K562 (cell line): Measurements from ENCODE around the gene ABCF3. TPM values are rescaled to one million over a fixed set of nuclear protein-coding genes. Genes with fewer than 3 reads are reported as not detected.

ENCODE experiments used
- CBFA2T2 ChIP-seq: fragments of 450-650 bp; conservative IDR thresholded peaks from 2 replicates; pipeline ENCODE4 v1.6.1; 2017; ENCODE audit warnings: mild to moderate bottlenecking
- CBX5 ChIP-seq: IDR thresholded peaks from 2 replicates; pipeline ENCODE4 v1.6.1; 2014; ENCODE audit warnings: low read depth, borderline replicate concordance
- COPS2 ChIP-seq: fragments of 450-650 bp; conservative IDR thresholded peaks from 2 replicates; pipeline ENCODE4 v1.6.1; 2016; ENCODE audit warnings: mild to moderate bottlenecking, moderate library complexity
- EHMT2 ChIP-seq: fragments of 450-650 bp; IDR thresholded peaks from 2 replicates; pipeline ENCODE4 v1.6.1; 2018; ENCODE audit warnings: antibody characterized with exemption
- FOXA3 ChIP-seq, 2 experiments: fragments of 450-650 bp in 1 of 2; sonication (generic) in 1 of 2; formaldehyde crosslinking; IDR thresholded peaks in 1 of 2; conservative IDR thresholded peaks in 1 of 2; 2 replicates each; pipeline versions ENCODE4 v1.4.0 to v1.8.0; 2020 to 2022; ENCODE audit warnings: mild to moderate bottlenecking in 2 of 2, missing genetic modification reagents in 1 of 2
- HDAC3 ChIP-seq: fragments of 450-650 bp; IDR thresholded peaks from 2 replicates; pipeline ENCODE4 v1.6.1; 2018; ENCODE audit warnings: borderline replicate concordance, mild to moderate bottlenecking, moderate library complexity; ENCODE audit not compliant: partially characterized antibody
- MYBL2 ChIP-seq, 2 experiments: fragments of 450-650 bp in 1 of 2; sonication (generic) in 1 of 2; formaldehyde crosslinking in 1 of 2; IDR thresholded peaks; 2 replicates each; pipeline versions ENCODE4 v1.6.1 to v1.8.1; 2017 to 2022; ENCODE audit warnings: borderline replicate concordance in 1 of 2, inconsistent platforms in 1 of 2, low read depth in 1 of 2, mild to moderate bottlenecking in 1 of 2, missing genetic modification reagents in 1 of 2, moderate library complexity in 1 of 2
- NCOA1 ChIP-seq: fragments of 450-650 bp; IDR thresholded peaks from 2 replicates; pipeline ENCODE4 v1.6.1; 2016; ENCODE audit warnings: low read depth
- PPARD ChIP-seq: fragments of 250-450 bp; sonication (Bioruptor Pico); IDR thresholded peaks from 2 replicates; pipeline ENCODE4 v1.8.0; 2022; ENCODE audit warnings: inconsistent platforms, mild to moderate bottlenecking, moderate library complexity
- SMAD1 ChIP-seq: fragments of 150-350 bp; IDR thresholded peaks from 2 replicates; pipeline ENCODE4 v1.6.1; 2014; ENCODE audit warnings: low read length, low read depth; ENCODE audit not compliant: partially characterized antibody
- SMC3 ChIP-seq: conservative IDR thresholded peaks from 2 replicates; pipeline ENCODE4 v1.6.1; 2011; ENCODE audit warnings: low read depth, low read length, improper control_type of control experiment; ENCODE audit not compliant: insufficient read depth
- ZBTB49 ChIP-seq: sonication (generic); formaldehyde crosslinking; IDR thresholded peaks from 2 replicates; pipeline ENCODE4 v1.8.0; 2022; ENCODE audit warnings: missing genetic modification reagents, mild to moderate bottlenecking, borderline replicate concordance
- ZC3H4 ChIP-seq: sonication (generic); formaldehyde crosslinking; IDR thresholded peaks from 2 replicates; pipeline ENCODE4 v1.9.0; 2021; ENCODE audit warnings: missing genetic modification reagents, borderline replicate concordance
- polyA plus RNA-seq, 8 experiments: library from polyadenylated mRNA; depleted of rRNA in 4 of 8; stranded (reverse) in 5 of 8; unstranded in 3 of 8; fragments of >200 nt; fragmentation: Nextera tagmentation in 2 of 8; fragmentation: Illumina TruSeq in 1 of 8; extraction: Ambion mirVana in 2 of 8; extraction: Trizol in 1 of 8; gene quantifications; 2 replicates each; pipeline versions ENCODE4 v1.2.1 to v1.2.3, GENCODE V29; 2011 to 2014; ENCODE audit warnings: inconsistent platforms in 1 of 8, missing spikeins in 1 of 8
- total RNA-seq, 7 experiments: library from RNA; depleted of rRNA in 6 of 7; stranded (reverse); fragments of >200 nt in 6 of 7; fragmentation: Illumina TruSeq in 2 of 7; extraction: Trizol in 2 of 7; gene quantifications; 2 replicates each; pipeline versions ENCODE4 v1.2.1 to v1.2.3, GENCODE V29; 2011 to 2021; ENCODE audit warnings: low replicate concordance in 1 of 7
- TF ChIP-seq, protein P1 (sequence below), 2 experiments: fragments of 450-650 bp; IDR thresholded peaks; 2 replicates each; pipeline ENCODE4 v1.6.1; 2016; ENCODE audit warnings: mild to moderate bottlenecking in 2 of 2, borderline replicate concordance in 1 of 2, low read depth in 1 of 2, moderate library complexity in 1 of 2
- TF ChIP-seq, protein P2 (sequence below): fragments of 250-450 bp; sonication (Bioruptor Pico); IDR thresholded peaks from 2 replicates; pipeline ENCODE4 v1.5.0; 2021

Gene ABCF3
- total and polyA plus RNA-seq, 9 of the 15 experiments (the other 6 are each of a cell fraction or from before 2014, with no cell fraction given) = 6.7 to 77.9 (median 45.1) TPM

GRCh38 chr3:184185461-184186183 lies 377 bp upstream of the ABCF3 start (continued):
- TF ChIP-seq CBFA2T2 = peak; percentile 86
- no peak for TF ChIP-seq EHMT2
- TF ChIP-seq NCOA1 = 0 out of 2 replicates have a peak, but pooled peaks have one; percentile 13
- no peak for TF ChIP-seq ZC3H4 (CRISPR knock-in tag)
- no peak for TF ChIP-seq PPARD (CRISPR knock-in tag)
- TF ChIP-seq MYBL2 (IDR thresholded peaks at IDR 0.05; ENCODE audit: low read depth) = no peak
- TF ChIP-seq MYBL2 (CRISPR knock-in tag; IDR thresholded peaks at IDR 0.05; ENCODE audit: borderline replicate concordance) = no peak
- no peak for TF ChIP-seq SMAD1
- TF ChIP-seq, protein P1, sequence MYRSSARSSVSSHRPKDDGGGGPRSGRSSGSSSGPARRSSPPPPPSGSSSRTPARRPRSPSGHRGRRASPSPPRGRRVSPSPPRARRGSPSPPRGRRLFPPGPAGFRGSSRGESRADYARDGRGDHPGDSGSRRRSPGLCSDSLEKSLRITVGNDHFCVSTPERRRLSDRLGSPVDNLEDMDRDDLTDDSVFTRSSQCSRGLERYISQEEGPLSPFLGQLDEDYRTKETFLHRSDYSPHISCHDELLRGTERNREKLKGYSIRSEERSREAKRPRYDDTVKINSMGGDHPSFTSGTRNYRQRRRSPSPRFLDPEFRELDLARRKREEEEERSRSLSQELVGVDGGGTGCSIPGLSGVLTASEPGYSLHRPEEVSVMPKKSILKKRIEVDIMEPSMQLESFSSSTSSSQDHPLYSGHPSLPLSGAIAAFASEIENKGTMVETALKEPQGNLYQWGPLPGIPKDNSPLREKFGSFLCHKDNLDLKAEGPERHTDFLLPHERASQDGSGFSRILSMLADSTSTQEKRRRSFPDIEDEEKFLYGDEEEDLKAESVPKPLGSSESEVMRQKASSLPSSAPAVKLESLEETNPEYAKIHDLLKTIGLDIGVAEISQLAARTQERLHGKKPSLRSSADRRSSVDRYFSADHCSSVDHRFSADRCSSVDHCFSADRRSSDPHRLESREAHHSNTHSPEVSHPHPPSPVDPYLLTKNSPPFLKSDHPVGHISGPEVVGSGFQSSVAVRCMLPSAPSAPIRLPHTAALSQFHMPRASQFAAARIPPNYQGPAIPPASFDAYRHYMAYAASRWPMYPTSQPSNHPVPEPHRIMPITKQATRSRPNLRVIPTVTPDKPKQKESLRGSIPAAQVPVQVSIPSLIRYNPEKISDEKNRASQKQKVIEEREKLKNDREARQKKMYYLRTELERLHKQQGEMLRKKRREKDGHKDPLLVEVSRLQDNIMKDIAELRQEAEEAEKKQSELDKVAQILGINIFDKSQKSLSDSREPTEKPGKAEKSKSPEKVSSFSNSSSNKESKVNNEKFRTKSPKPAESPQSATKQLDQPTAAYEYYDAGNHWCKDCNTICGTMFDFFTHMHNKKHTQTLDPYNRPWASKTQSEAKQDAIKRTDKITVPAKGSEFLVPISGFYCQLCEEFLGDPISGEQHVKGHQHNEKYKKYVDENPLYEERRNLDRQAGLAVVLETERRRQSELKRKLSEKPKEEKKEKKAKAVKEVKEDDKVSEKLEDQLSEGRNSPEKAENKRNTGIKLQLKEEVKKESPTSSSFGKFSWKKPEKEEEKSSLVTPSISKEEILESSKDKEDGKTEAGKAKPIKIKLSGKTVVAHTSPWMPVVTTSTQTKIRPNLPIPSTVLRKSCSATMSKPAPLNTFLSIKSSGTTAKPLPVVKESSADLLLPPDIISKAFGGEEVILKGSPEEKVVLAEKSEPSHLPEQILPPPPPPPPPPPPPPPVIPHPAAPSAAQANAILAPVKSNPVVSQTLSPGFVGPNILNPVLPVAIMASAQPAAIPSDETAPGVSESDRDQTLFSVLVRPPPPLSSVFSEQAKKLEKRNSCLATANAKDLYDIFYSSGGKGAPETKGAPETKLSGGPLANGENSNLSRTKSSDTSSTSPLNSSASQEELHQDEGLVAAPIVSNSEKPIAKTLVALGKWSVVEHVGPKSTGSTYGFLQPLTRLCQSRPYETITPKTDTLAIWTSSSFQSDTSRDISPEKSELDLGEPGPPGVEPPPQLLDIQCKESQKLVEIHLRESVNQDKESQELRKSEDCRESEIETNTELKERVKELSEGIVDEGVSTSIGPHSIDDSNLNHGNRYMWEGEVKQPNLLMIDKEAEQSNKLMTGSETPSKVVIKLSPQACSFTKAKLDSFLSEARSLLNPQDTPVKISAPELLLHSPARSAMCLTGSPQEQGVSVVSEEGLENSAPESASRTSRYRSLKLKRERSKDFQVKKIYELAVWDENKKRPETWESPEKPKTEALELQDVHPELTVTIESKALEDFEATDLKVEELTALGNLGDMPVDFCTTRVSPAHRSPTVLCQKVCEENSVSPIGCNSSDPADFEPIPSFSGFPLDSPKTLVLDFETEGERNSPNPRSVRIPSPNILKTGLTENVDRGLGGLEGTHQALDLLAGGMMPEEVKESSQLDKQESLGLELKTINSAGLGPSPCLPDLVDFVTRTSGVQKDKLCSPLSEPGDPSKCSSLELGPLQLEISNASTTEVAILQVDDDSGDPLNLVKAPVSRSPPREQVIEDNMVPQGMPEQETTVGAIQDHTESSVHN (IDR thresholded peaks at IDR 0.05; ENCODE audit: borderline replicate concordance in 1 of 2, low read depth in 1 of 2) = no peak
- TF ChIP-seq, protein P2, sequence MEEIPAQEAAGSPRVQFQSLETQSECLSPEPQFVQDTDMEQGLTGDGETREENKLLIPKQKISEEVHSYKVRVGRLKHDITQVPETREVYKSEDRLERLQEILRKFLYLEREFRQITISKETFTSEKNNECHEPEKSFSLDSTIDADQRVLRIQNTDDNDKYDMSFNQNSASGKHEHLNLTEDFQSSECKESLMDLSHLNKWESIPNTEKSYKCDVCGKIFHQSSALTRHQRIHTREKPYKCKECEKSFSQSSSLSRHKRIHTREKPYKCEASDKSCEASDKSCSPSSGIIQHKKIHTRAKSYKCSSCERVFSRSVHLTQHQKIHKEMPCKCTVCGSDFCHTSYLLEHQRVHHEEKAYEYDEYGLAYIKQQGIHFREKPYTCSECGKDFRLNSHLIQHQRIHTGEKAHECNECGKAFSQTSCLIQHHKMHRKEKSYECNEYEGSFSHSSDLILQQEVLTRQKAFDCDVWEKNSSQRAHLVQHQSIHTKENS (CRISPR knock-in tag) = no peak
- TF ChIP-seq SMC3 = no peak
- TF ChIP-seq CBX5 = no peak
- TF ChIP-seq COPS2 = no peak
- TF ChIP-seq ZBTB49 (CRISPR knock-in tag) = no peak
- no peak for TF ChIP-seq FOXA3 (CRISPR knock-in tag; conservative IDR thresholded peaks at IDR 0.05 in 1 of 2, IDR thresholded peaks at IDR 0.05 in 1 of 2)
- TF ChIP-seq HDAC3 = no peak
